ENCODE measurements around the gene SPATA2.
"Not testable (repeated sequence)": the region's sequence is repeated elsewhere in the genome, so short reads cannot be mapped to it uniquely, and the experiment has no call there.

Gene SPATA2

DNA sequence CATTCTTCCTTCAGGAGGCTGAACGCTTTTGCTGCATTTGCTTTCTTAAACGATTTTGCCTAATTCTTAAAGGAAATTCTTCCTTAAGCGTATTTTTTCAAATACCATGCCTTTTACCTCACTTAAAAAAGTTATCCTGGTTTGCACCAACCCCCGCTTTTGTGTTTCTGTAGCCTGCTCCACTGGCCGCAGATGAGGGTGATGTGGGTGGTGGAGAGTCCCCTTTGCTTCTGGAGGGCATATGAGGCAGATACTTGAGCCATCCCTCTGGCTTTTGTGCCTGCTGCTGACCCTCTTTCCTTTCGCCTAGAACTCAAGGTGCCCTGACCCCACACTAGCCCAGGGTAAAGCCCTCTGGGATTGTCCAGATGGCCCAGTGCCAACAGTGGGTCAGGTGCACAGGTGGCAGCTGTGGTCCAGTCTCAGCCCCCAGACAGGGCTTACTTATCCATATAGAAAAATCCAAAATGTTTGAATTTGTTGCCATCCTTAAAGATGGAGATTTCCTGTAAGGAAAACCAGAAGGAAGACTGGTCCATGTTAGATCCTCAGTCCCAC lies 43.9 kb downstream of the SPATA2 start:
- H3K4me1 ChIP-seq (ENCODE audit: insufficient read depth, low read length), result peaks cover 6% of the 10 kb centered on the region; the same call in 1 of the 2 replicates
- no peak overlapping the region for H3K27ac ChIP-seq (ENCODE audit: low read length)
- H3K9me3 ChIP-seq (ENCODE audit: insufficient read depth, low read depth, low read length), result no peaks in the 10 kb centered on the region
- H3K9ac ChIP-seq (ENCODE audit: low read depth, low read length), result no peak overlapping the region
- H3K27me3 ChIP-seq (ENCODE audit: insufficient read depth, low read length), result no peaks in the 10 kb centered on the region
- H3K4me3 ChIP-seq (ENCODE audit: low read length), result no peak overlapping the region
- H3K36me3 ChIP-seq (ENCODE audit: insufficient read depth, low read depth, low read length), result no peaks in the 10 kb centered on the region

DNA sequence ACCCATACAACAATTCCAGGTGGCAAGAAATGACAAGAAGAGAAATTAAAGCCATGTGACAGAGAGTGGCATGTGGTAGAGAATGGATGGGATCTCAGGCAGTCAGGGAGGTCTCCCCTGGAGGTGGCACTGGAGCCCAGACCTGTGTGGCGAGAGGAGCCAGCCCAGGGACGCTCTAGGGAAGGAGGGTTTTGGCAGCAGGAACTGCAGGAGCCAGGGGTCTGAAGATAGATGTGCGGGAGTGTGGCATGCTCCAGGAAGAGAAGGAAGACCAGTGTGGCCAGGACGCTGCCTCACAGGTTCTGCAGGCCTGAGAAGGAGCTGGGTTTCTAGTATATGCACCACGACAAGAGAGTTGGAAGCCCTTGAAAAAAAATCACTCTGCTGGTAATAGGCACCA lies 45.1 kb downstream of the SPATA2 start:
- peaks cover 6% of the 10 kb centered on the region; the same call in 1 of the 2 replicates for H3K4me1 ChIP-seq (ENCODE audit: insufficient read depth, low read length)
- no peaks in the 10 kb centered on the region; the same call in 1 of the 2 replicates for H3K36me3 ChIP-seq (ENCODE audit: insufficient read depth, low read depth, low read length)
- H3K27ac ChIP-seq (ENCODE audit: low read length), result no peak overlapping the region
- no peaks in the 10 kb centered on the region for H3K9me3 ChIP-seq (ENCODE audit: insufficient read depth, low read depth, low read length)
- H3K9ac ChIP-seq (ENCODE audit: low read depth, low read length), result no peak overlapping the region
- no peak overlapping the region for H3K4me3 ChIP-seq (ENCODE audit: low read length)
- no peaks in the 10 kb centered on the region for H3K27me3 ChIP-seq (ENCODE audit: insufficient read depth, low read length)

DNA sequence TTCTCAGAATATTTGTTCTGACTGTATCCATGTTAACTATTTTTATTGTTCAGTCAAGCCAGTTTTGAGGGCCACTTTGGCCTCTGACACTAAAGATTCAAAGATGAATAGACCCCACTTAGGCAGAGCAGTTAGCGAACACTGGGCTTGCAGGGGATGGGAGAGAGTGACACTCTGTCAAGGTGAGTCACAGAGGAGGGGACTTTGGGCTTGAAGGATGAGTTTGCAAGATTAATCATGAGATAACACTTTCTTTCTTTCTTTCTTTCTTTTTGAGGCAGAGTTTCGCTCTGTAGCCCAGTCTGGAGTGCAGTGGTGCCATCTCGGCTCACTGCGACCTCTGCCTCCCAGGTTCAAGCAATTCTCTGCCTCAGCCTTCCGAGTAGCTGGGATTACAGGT lies 46.4 kb downstream of the SPATA2 start:
- peaks cover 6% of the 10 kb centered on the region; the same call in 1 of the 2 replicates for H3K4me1 ChIP-seq (ENCODE audit: insufficient read depth, low read length)
- H3K4me3 ChIP-seq (ENCODE audit: low read length), result no peak overlapping the region
- H3K36me3 ChIP-seq (ENCODE audit: insufficient read depth, low read depth, low read length), result no peaks in the 10 kb centered on the region; the same call in 1 of the 2 replicates
- no peak overlapping the region for H3K9ac ChIP-seq (ENCODE audit: low read depth, low read length)
- H3K27ac ChIP-seq (ENCODE audit: low read length), result no peak overlapping the region
- no peaks in the 10 kb centered on the region for H3K27me3 ChIP-seq (ENCODE audit: insufficient read depth, low read length)
- no peaks in the 10 kb centered on the region for H3K9me3 ChIP-seq (ENCODE audit: insufficient read depth, low read depth, low read length)

DNA sequence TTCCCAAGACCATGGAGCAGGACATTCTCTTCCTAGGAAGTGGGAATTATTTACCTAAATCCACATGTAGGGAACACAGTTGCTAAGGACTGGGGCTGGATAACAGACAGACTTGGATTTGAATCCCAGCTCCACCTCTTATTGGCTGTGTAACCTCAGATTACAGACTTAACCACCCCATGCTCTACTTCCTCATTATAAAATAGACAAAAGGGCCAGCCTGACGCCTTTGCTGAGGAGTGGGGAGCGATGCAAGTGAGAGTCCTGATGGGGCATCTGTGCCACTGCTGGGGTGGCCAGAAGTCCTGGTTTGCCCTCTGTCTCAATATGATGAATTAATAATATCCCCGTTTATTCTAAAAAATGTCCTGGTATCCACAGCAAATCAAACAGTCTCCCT lies 46.8 kb downstream of the SPATA2 start:
- no peaks in the 10 kb centered on the region for H3K27me3 ChIP-seq (ENCODE audit: insufficient read depth, low read length)
- no peaks in the 10 kb centered on the region; the same call in 1 of the 2 replicates for H3K36me3 ChIP-seq (ENCODE audit: insufficient read depth, low read depth, low read length)
- H3K9ac ChIP-seq (ENCODE audit: low read depth, low read length), result no peak overlapping the region
- H3K9me3 ChIP-seq (ENCODE audit: insufficient read depth, low read depth, low read length), result no peaks in the 10 kb centered on the region
- H3K4me1 ChIP-seq (ENCODE audit: insufficient read depth, low read length), result peaks cover 6% of the 10 kb centered on the region; the same call in 1 of the 2 replicates
- H3K27ac ChIP-seq (ENCODE audit: low read length), result no peak overlapping the region
- H3K4me3 ChIP-seq (ENCODE audit: low read length), result no peak overlapping the region

DNA sequence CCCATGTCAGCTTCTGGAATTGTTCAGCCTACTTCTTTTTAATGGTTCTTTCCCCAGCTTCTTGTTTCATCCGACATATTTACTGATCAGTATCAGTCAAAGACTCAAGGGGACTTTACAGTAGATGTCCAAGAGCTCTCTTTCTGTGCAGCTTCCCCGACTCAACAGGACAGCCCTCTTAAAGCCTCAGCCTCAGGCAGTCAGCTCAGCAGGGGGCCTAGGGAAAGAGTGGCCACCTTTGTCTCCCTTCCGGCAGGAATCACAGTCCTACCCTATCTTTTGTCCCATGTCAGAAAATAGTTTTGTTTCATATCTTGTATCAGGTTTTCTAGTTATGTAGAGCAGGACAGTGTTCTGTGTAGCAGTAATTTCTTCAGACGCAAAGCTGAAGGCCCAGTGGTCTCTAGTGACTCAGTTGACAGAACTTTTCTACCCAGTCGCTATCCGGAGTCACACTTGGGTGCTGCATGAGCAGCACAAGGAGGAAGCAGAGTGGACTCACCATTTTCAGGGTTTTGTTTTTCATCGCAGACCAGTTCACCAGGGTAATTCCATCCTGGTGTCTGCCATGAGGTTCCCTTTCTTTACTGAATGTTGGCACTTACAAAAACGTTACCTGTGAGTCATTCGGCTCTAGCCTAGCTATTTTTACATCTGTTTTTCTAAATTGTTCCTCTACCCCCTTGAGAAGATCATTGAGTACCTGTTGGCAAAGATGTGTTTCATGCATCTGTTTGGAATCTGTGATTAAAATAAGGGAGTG lies 47.7 kb downstream of the SPATA2 start:
- H3K9ac ChIP-seq (ENCODE audit: low read depth, low read length), result no peak overlapping the region
- H3K27me3 ChIP-seq (ENCODE audit: insufficient read depth, low read length), result no peaks in the 10 kb centered on the region
- no peak overlapping the region for H3K4me3 ChIP-seq (ENCODE audit: low read length)
- H3K27ac ChIP-seq (ENCODE audit: low read length), result no peak overlapping the region
- peaks cover 6% of the 10 kb centered on the region; the same call in 1 of the 2 replicates for H3K4me1 ChIP-seq (ENCODE audit: insufficient read depth, low read length)
- H3K36me3 ChIP-seq (ENCODE audit: insufficient read depth, low read depth, low read length), result no peaks in the 10 kb centered on the region; the same call in 1 of the 2 replicates
- H3K9me3 ChIP-seq (ENCODE audit: insufficient read depth, low read depth, low read length), result no peaks in the 10 kb centered on the region

GRCh38 chr20:49866051-49866450 lies 49.3 kb downstream of the SPATA2 start:
- H3K27ac ChIP-seq (ENCODE audit: low read length), result no peak overlapping the region
- H3K9ac ChIP-seq (ENCODE audit: low read depth, low read length), result no peak overlapping the region
- no peaks in the 10 kb centered on the region for H3K27me3 ChIP-seq (ENCODE audit: insufficient read depth, low read length)
- no peak overlapping the region for H3K4me3 ChIP-seq (ENCODE audit: low read length)
- H3K36me3 ChIP-seq (ENCODE audit: insufficient read depth, low read depth, low read length), result no peaks in the 10 kb centered on the region; the same call in 1 of the 2 replicates
- H3K4me1 ChIP-seq (ENCODE audit: insufficient read depth, low read length), result peaks cover 6% of the 10 kb centered on the region; the same call in 1 of the 2 replicates
- no peaks in the 10 kb centered on the region for H3K9me3 ChIP-seq (ENCODE audit: insufficient read depth, low read depth, low read length)

GRCh38 chr20:49865559-49865958 lies 49.8 kb downstream of the SPATA2 start:
- H3K4me3 ChIP-seq (ENCODE audit: low read length), result no peak overlapping the region
- H3K27ac ChIP-seq (ENCODE audit: low read length), result no peak overlapping the region
- H3K36me3 ChIP-seq (ENCODE audit: insufficient read depth, low read depth, low read length), result no peaks in the 10 kb centered on the region; the same call in 1 of the 2 replicates
- H3K4me1 ChIP-seq (ENCODE audit: insufficient read depth, low read length), result peaks cover 6% of the 10 kb centered on the region; the same call in 1 of the 2 replicates
- H3K27me3 ChIP-seq (ENCODE audit: insufficient read depth, low read length), result no peaks in the 10 kb centered on the region
- no peaks in the 10 kb centered on the region for H3K9me3 ChIP-seq (ENCODE audit: insufficient read depth, low read depth, low read length)
- no peak overlapping the region for H3K9ac ChIP-seq (ENCODE audit: low read depth, low read length)

- Histone ChIP-seq H3K4me1 (ENCODE audit: insufficient read depth, low read length) (peaks cover 6% of the 10 kb centered on the region; the same call in 1 of the 2 replicates), H3K27ac (ENCODE audit: low read length) (no peak overlapping the region), H3K4me3 (ENCODE audit: low read length) (no peak overlapping the region), H3K9me3 (ENCODE audit: insufficient read depth, low read depth, low read length) (no peaks in the 10 kb centered on the region), H3K9ac (ENCODE audit: low read depth, low read length) (no peak overlapping the region), H3K36me3 (ENCODE audit: insufficient read depth, low read depth, low read length) (no peaks in the 10 kb centered on the region; the same call in 1 of the 2 replicates), H3K27me3 (ENCODE audit: insufficient read depth, low read length) (no peaks in the 10 kb centered on the region)
Measured at GRCh38 chr20:49863666-49864065, 51.7 kb downstream of the SPATA2 start.

DNA sequence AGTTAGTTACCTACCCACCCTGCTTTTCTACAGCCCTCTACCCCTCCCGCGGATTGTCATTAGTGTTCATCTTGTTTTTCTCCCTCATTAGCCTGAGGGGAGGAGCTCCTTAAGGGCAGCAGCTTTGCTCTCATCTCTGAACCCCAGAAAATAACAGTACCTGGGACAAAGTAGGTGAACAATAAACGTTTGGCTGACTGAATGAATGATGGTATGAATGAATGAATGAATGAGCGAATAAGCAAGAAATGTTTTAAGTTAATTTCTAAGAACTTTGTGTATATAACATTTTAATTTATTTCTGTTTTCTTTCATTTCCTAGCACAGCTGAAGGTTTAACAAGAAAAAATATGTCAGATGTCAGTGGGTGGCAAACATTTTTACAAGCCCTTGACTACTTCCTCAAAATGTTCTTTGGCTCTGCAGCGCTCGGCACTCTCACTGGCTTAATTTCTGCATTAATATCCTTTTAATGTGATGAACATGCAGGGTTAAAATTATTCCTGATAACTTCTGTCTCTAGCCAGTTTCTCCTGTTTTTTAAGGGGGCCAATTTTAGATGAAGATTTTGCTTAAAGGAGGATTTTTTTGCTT lies 52.6 kb downstream of the SPATA2 start:
- no peak overlapping the region for H3K27ac ChIP-seq (ENCODE audit: low read length)
- no peaks in the 10 kb centered on the region for H3K27me3 ChIP-seq (ENCODE audit: insufficient read depth, low read length)
- no peak overlapping the region for H3K4me3 ChIP-seq (ENCODE audit: low read length)
- H3K36me3 ChIP-seq (ENCODE audit: insufficient read depth, low read depth, low read length), result no peaks in the 10 kb centered on the region; the same call in 1 of the 2 replicates
- H3K9ac ChIP-seq (ENCODE audit: low read depth, low read length), result no peak overlapping the region
- no peaks in the 10 kb centered on the region for H3K9me3 ChIP-seq (ENCODE audit: insufficient read depth, low read depth, low read length)
- peaks cover 2% of the 10 kb centered on the region; the same call in 1 of the 2 replicates for H3K4me1 ChIP-seq (ENCODE audit: insufficient read depth, low read length)

DNA sequence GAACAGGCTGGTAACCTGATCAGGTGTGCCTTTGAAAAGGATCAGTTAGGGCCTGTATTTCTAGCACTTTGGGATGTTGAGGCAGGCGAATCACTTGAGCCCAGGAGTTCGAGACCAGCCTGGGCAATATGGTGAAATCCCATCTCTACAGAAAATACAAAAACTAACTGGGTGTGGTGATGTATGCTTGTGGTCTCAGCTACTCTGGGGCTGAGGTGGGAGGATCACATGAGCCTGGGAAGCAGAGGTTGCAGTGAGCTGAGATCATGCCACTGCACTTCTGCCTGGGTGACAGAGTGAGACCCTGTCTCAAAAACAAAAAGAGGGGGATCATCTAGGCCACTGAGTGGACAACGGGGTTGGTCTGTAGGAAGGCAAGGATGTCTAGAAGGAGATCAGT lies 54.1 kb downstream of the SPATA2 start:
- H3K9ac ChIP-seq (ENCODE audit: low read depth, low read length); H3K27ac ChIP-seq (ENCODE audit: low read length); H3K27me3 ChIP-seq (ENCODE audit: insufficient read depth, low read length); H3K4me1 ChIP-seq (ENCODE audit: insufficient read depth, low read length); H3K9me3 ChIP-seq (ENCODE audit: insufficient read depth, low read depth, low read length); H3K4me3 ChIP-seq (ENCODE audit: low read length); H3K36me3 ChIP-seq (ENCODE audit: insufficient read depth, low read depth, low read length): not testable (repeated sequence)

GRCh38 chr20:49859807-49860206 lies 55.5 kb downstream of the SPATA2 start:
- Histone ChIP-seq H3K27ac (ENCODE audit: low read length) (no peak overlapping the region), H3K4me3 (ENCODE audit: low read length) (no peak overlapping the region), H3K9ac (ENCODE audit: low read depth, low read length) (no peak overlapping the region), H3K36me3 (ENCODE audit: insufficient read depth, low read depth, low read length) (peaks cover 3% of the 10 kb centered on the region), H3K27me3 (ENCODE audit: insufficient read depth, low read length) (no peaks in the 10 kb centered on the region), H3K4me1 (ENCODE audit: insufficient read depth, low read length) (no peaks in the 10 kb centered on the region), H3K9me3 (ENCODE audit: insufficient read depth, low read depth, low read length) (no peaks in the 10 kb centered on the region)

Data from iPS-20b (cell line).